GM12872 (cell line): ENCODE measurements around the gene NPTXR.

Experiments used
- TF ChIP-seq, protein P1 (sequence below): IDR thresholded peaks from 3 replicates; pipeline ENCODE4 v1.5.1; 2011; ENCODE audit warnings: low read depth, mild to moderate bottlenecking, low read length, moderate library complexity; ENCODE audit not compliant: insufficient read depth

Gene NPTXR

DNA sequence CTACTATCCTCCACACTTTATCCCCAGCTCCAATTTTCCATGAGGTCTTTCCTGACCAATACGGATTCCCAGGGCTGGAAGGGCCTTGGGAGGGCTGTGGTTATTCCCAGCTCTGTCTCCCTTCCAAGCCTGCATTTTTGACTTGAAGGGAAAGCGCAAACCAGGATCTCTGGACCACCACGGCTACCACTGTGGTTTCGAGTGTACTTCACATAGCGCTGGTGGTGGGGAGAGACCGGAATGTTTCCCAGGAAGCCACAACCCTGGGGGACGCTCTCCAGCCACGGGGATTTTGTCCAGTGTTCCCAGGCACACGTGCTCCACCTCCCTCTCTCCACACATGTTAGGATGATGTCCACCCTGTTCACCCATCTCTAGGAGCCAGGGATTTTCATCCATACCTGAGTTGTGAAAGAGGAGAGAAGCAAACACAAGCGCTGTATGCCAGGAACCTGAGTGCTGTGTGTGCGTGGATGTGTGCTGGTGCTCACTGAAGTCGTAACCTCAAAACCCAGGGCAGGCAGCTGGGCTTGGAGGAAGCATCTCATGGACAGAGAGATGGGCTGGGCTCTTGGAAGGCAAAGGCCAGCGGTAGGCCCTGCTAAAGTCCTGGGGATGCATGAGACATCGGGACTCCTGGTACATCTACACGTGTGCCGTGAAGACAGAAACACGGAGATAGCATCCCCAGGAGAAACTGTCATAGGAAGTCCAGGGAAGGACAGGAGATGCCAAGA is 1.3 kb upstream of the NPTXR start:
- TF ChIP-seq, protein P1, sequence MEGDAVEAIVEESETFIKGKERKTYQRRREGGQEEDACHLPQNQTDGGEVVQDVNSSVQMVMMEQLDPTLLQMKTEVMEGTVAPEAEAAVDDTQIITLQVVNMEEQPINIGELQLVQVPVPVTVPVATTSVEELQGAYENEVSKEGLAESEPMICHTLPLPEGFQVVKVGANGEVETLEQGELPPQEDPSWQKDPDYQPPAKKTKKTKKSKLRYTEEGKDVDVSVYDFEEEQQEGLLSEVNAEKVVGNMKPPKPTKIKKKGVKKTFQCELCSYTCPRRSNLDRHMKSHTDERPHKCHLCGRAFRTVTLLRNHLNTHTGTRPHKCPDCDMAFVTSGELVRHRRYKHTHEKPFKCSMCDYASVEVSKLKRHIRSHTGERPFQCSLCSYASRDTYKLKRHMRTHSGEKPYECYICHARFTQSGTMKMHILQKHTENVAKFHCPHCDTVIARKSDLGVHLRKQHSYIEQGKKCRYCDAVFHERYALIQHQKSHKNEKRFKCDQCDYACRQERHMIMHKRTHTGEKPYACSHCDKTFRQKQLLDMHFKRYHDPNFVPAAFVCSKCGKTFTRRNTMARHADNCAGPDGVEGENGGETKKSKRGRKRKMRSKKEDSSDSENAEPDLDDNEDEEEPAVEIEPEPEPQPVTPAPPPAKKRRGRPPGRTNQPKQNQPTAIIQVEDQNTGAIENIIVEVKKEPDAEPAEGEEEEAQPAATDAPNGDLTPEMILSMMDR: no peak

DNA sequence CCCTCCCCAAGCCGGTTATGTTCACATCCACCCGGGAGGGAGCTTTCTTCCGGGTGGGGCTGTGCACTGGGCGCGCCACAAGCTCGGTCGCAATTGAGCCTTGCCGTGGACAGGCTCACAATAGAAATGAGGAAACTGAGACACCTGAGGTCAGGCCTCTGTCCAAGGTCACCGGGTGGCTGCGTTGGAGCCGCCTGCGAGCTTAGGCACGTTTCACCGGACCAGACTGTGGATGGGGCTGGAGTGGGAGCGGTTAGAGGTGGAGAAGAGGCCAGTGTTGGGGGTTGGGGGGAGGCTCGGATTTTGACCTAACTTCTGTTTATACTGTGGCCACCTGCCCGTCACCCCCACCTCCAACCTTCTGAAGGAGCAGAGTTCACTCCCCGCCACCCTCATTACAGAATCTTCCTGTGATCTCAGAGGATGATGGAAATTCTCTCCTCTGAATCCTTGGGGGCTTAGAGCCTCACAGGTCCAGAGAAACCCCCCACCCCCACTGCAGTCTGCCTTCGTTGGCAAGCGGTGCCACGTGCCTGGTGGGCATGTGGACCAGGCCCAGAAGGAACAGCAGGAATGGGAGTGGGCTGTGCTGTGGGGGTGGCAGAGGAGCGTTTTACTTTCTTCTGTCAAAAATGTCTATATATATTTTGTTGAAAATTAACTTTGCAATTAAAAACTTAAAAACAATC is 631 bp upstream of the NPTXR start:
- TF ChIP-seq, protein P1: no peak

DNA sequence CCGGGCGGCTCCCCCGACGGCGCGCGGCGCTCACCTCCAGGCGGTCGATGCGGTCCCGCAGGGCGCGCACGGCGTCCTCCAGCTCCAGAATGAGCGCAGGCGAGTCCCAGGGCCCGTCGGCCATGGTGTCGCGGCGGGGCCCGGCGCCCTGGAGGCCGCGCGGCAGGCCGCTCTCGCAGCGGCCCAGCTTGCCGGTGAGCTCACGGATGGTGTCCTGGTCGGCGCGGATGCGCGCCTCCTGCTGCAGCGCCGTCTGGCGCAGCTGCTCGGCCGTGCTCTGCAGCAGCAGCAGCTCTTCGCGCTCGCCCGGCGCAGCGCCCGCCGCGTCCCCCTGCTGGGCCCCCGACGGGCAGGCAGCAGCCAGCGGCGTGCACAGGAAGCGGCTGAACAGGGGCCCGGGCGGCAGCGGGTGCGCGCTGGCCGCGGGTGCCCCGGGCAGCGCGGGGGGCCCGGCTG is 599 bp downstream of the NPTXR start:
- TF ChIP-seq, protein P1: 0 out of 3 replicates have a peak, but pooled peaks have one; percentile 7

GRCh38 chr22:38842512-38843200 is 1.2 kb downstream of the NPTXR start:
- TF ChIP-seq, protein P1: no peak

- TF ChIP-seq, protein P1: no peak
Observed at GRCh38 chr22:38841635-38842034, 2.2 kb downstream of the NPTXR start.

DNA sequence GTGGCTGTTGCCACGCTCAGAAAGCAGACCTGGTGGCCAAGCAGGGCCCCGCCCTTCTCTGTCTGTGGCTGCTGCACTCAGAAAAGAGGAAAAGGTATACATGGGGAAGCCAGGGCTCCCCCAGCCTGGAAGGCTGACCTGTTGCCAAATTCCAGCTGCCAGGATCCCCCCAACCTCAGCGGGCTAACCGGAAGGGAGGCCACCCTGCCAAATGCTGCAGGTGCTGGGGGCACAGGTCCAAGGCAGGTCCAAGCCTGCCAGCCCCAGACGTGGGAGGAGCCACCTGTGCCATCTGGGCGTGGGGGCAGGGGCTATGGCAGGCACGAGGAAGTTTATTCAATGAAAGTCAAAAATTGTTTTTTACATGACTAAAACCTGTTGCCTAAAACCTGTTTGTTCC is 2.6 kb downstream of the NPTXR start:
- TF ChIP-seq, protein P1: no peak

DNA sequence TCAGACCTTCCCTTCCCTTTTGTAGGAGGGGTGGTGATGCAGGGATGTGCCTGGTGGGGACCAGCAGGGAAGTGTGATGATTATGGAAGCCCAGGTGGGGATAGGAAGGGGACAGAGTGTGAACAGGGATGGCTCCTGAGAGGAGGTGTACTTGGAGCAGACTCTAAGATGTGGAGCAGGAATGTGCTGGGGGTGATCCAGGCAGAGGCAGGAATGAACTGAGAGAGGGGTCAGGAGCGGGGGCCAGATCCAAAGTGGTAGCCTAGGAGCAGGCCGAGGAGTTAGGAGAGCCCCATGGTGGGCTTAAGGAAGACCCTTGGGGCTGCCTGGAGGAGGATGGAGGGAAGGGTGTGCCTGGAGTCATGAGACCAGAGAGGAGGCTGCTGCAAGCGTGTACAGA is 3.7 kb downstream of the NPTXR start:
- TF ChIP-seq, protein P1: no peak
